Astrocyte (in vitro differentiated cells and primary cell): ENCODE results near the gene LIPJ. TPM values are rescaled to one million over a fixed set of nuclear protein-coding genes. Genes with fewer than 3 reads are reported as not detected.

Experiments used
- DNase-seq: peaks from one replicate; pipeline ENCODE4 v3.0.0-alpha.2; 2010; ENCODE audit warnings: low read depth
- FAIRE-seq: peaks from 2 replicates; lab custom pipeline; 2011; peaks lifted over from hg19 to GRCh38; lab: Jason Lieb, UNC
- H2AFZ ChIP-seq: 2 replicates; pipeline ENCODE4 v1.6.0; 2012; ENCODE audit warnings: low read depth, low read length, inconsistent platforms
- H3K27ac ChIP-seq: 2 replicates; pipeline ENCODE4 v1.5.1; 2011; ENCODE audit warnings: low read depth, low read length, inconsistent platforms
- H3K27me3 ChIP-seq: 2 replicates; pipeline ENCODE4 v1.6.0; 2011; ENCODE audit warnings: low read length, inconsistent platforms; ENCODE audit not compliant: insufficient read depth
- H3K36me3 ChIP-seq: 2 replicates; pipeline ENCODE4 v1.5.1; 2011; ENCODE audit warnings: low read length, inconsistent platforms; ENCODE audit not compliant: insufficient read depth
- H3K4me1 ChIP-seq: 2 replicates; pipeline ENCODE4 v1.5.1; 2011; ENCODE audit warnings: low read length, inconsistent platforms; ENCODE audit not compliant: insufficient read depth
- H3K4me2 ChIP-seq: 2 replicates; pipeline ENCODE4 v1.6.0; 2012; ENCODE audit warnings: low read length, inconsistent platforms
- H3K4me3 ChIP-seq: 2 replicates; pipeline ENCODE4 v1.5.1; 2011; ENCODE audit warnings: low read depth, mild to moderate bottlenecking, low read length, inconsistent platforms; ENCODE audit not compliant: insufficient read depth
- H3K79me2 ChIP-seq: 2 replicates; pipeline ENCODE4 v1.6.0; 2012; ENCODE audit warnings: mild to moderate bottlenecking, low read length, inconsistent platforms; ENCODE audit not compliant: insufficient read depth
- H3K9ac ChIP-seq: 2 replicates; pipeline ENCODE4 v1.6.0; 2012; ENCODE audit warnings: mild to moderate bottlenecking, low read length, inconsistent platforms
- H3K9me3 ChIP-seq: 2 replicates; pipeline ENCODE4 v1.5.1; 2012; ENCODE audit warnings: low read depth, mild to moderate bottlenecking, low read length, inconsistent platforms; ENCODE audit not compliant: insufficient read depth
- H4K20me1 ChIP-seq: 2 replicates; pipeline ENCODE4 v1.6.0; 2012; ENCODE audit warnings: low read length, inconsistent platforms; ENCODE audit not compliant: insufficient read depth
- H3K27ac Mint-ChIP-seq: one replicate; pipeline ENCODE4 v1.8.0; 2021; ENCODE audit warnings: mild to moderate bottlenecking, mixed read lengths; ENCODE audit not compliant: unreplicated experiment
- H3K27me3 Mint-ChIP-seq: one replicate; pipeline ENCODE4 v1.8.0; 2021; ENCODE audit warnings: low read depth, mixed read lengths; ENCODE audit not compliant: unreplicated experiment
- H3K36me3 Mint-ChIP-seq: one replicate; pipeline ENCODE4 v1.8.0; 2021; ENCODE audit warnings: low read depth, mixed read lengths; ENCODE audit not compliant: unreplicated experiment
- H3K4me1 Mint-ChIP-seq: one replicate; pipeline ENCODE4 v1.8.0; 2021; ENCODE audit warnings: low read depth, mixed read lengths; ENCODE audit not compliant: unreplicated experiment
- H3K4me3 Mint-ChIP-seq: one replicate; pipeline ENCODE4 v1.8.0; 2021; ENCODE audit warnings: mild to moderate bottlenecking, moderate library complexity, mixed read lengths; ENCODE audit not compliant: unreplicated experiment
- H3K9me3 Mint-ChIP-seq: one replicate; pipeline ENCODE4 v1.8.0; 2021; ENCODE audit warnings: mild to moderate bottlenecking, mixed read lengths; ENCODE audit not compliant: unreplicated experiment
- CTCF ChIP-seq: IDR thresholded peaks from 2 replicates; pipeline ENCODE4 v1.5.1; 2011; ENCODE audit warnings: low read depth, mild to moderate bottlenecking, inconsistent platforms, low read length, moderate library complexity; ENCODE audit not compliant: insufficient read depth
- EZH2 ChIP-seq: IDR thresholded peaks from 2 replicates; pipeline ENCODE4 v1.6.1; 2012; ENCODE audit warnings: mild to moderate bottlenecking, low read length, inconsistent platforms; ENCODE audit not compliant: insufficient read depth
- total RNA-seq: library from RNA; stranded (reverse); gene quantifications from 2 replicates; pipeline ENCODE4 v1.2.1, GENCODE V29; 2021

Gene LIPJ
- total RNA-seq, 1 donor from 2014 or later = not detected

GRCh38 chr10:88608780-88609179 is 22.2 kb downstream of the LIPJ start:
- H3K27me3 Mint-ChIP-seq = no peaks in the 10 kb centered on the region
- no peak for FAIRE-seq

GRCh38 chr10:88616250-88616977 is 29.9 kb downstream of the LIPJ start:
- H4K20me1 ChIP-seq = no peaks in the 10 kb centered on the region
- no peaks in the 10 kb centered on the region for H3K9me3 ChIP-seq
- H3K79me2 ChIP-seq = no peaks in the 10 kb centered on the region
- H3K4me1 ChIP-seq = no peaks in the 10 kb centered on the region
- no peaks in the 10 kb centered on the region for H3K36me3 Mint-ChIP-seq
- H2AFZ ChIP-seq = no peak overlapping the region
- H3K9me3 Mint-ChIP-seq = peaks cover 3% of the 10 kb centered on the region
- H3K27ac Mint-ChIP-seq = no peak overlapping the region
- no peak overlapping the region for H3K4me2 ChIP-seq
- DNase-seq (no peak), FAIRE-seq (no peak)
- H3K4me1 Mint-ChIP-seq = no peaks in the 10 kb centered on the region
- H3K27me3 ChIP-seq = no peaks in the 10 kb centered on the region
- H3K27me3 Mint-ChIP-seq = no peaks in the 10 kb centered on the region
- TF ChIP-seq CTCF (no peak), EZH2 (no peak)
- no peak overlapping the region for H3K4me3 ChIP-seq
- H3K36me3 ChIP-seq = no peaks in the 10 kb centered on the region
- H3K27ac ChIP-seq = no peak overlapping the region
- H3K4me3 Mint-ChIP-seq = no peak overlapping the region
- no peak overlapping the region for H3K9ac ChIP-seq

More at GRCh38 chr10:88608780-88609179, 22.2 kb downstream of the LIPJ start:
- Histone ChIP-seq H3K79me2 (no peaks in the 10 kb centered on the region), H2AFZ (no peak overlapping the region), H3K36me3 (no peaks in the 10 kb centered on the region), H4K20me1 (no peaks in the 10 kb centered on the region), H3K27me3 (no peaks in the 10 kb centered on the region), H3K27ac (no peak overlapping the region), H3K4me1 (no peaks in the 10 kb centered on the region), H3K4me2 (no peak overlapping the region), H3K4me3 (no peak overlapping the region), H3K9me3 (no peaks in the 10 kb centered on the region), H3K9ac (no peak overlapping the region)
- no peak for TF ChIP-seq EZH2
- no peak for TF ChIP-seq CTCF
- H3K4me3 Mint-ChIP-seq = no peak overlapping the region
- no peaks in the 10 kb centered on the region for H3K36me3 Mint-ChIP-seq
- no peak overlapping the region for H3K27ac Mint-ChIP-seq
- DNase-seq = no peak
- H3K4me1 Mint-ChIP-seq = no peaks in the 10 kb centered on the region
- peaks cover 2% of the 10 kb centered on the region for H3K9me3 Mint-ChIP-seq

- H3K4me1 ChIP-seq = no peaks in the 10 kb centered on the region
- H3K27me3 ChIP-seq = no peaks in the 10 kb centered on the region
- H3K9me3 ChIP-seq = no peaks in the 10 kb centered on the region
- H3K36me3 ChIP-seq = no peaks in the 10 kb centered on the region
- H3K4me1 Mint-ChIP-seq = no peaks in the 10 kb centered on the region
- H3K27ac Mint-ChIP-seq = no peak overlapping the region
- no peak overlapping the region for H3K9ac ChIP-seq
- no peaks in the 10 kb centered on the region for H4K20me1 ChIP-seq
- H3K36me3 Mint-ChIP-seq = no peaks in the 10 kb centered on the region
- TF ChIP-seq CTCF (no peak), EZH2 (no peak)
- no peak overlapping the region for H3K4me2 ChIP-seq
- H3K4me3 ChIP-seq = no peak overlapping the region
- FAIRE-seq = no peak
- H2AFZ ChIP-seq = no peak overlapping the region
- no peak for DNase-seq
- no peak overlapping the region for H3K4me3 Mint-ChIP-seq
- no peaks in the 10 kb centered on the region for H3K27me3 Mint-ChIP-seq
- H3K79me2 ChIP-seq = no peaks in the 10 kb centered on the region
- H3K27ac ChIP-seq = no peak overlapping the region
- H3K9me3 Mint-ChIP-seq = peaks cover 3% of the 10 kb centered on the region
Observed at GRCh38 chr10:88617772-88618300, 31.3 kb downstream of the LIPJ start.
